ENCODE measurements around the gene STARD13.

Gene STARD13

GRCh38 chr13:33076001-33076992, 209.3 kb downstream of the STARD13 start:
- no peak for TF ChIP-seq CTCF (IDR thresholded peaks at IDR 0.05; ENCODE audit: control insufficient read depth, insufficient read depth, low read depth, low read length, missing control alignments)
- H3K4me3 ChIP-seq (ENCODE audit: control insufficient read depth, low read depth, low read length), result no peak overlapping the region
- DNase-seq (ENCODE audit: low read depth), result no peak

GRCh38 chr13:33073338-33073737, 212.2 kb downstream of the STARD13 start:
- TF ChIP-seq CTCF (IDR thresholded peaks at IDR 0.05; ENCODE audit: control insufficient read depth, insufficient read depth, low read depth, low read length, missing control alignments), result no peak
- H3K4me3 ChIP-seq (ENCODE audit: control insufficient read depth, low read depth, low read length), result no peak overlapping the region
- no peak for DNase-seq (ENCODE audit: low read depth)

GRCh38 chr13:33072759-33073158, 212.8 kb downstream of the STARD13 start:
- no peak for TF ChIP-seq CTCF (IDR thresholded peaks at IDR 0.05; ENCODE audit: control insufficient read depth, insufficient read depth, low read depth, low read length, missing control alignments)
- no peak overlapping the region for H3K4me3 ChIP-seq (ENCODE audit: control insufficient read depth, low read depth, low read length)
- DNase-seq (ENCODE audit: low read depth), result no peak

GRCh38 chr13:33072282-33072681, 213.3 kb downstream of the STARD13 start:
- TF ChIP-seq CTCF (IDR thresholded peaks at IDR 0.05; ENCODE audit: control insufficient read depth, insufficient read depth, low read depth, low read length, missing control alignments), result no peak
- H3K4me3 ChIP-seq (ENCODE audit: control insufficient read depth, low read depth, low read length), result no peak overlapping the region

GRCh38 chr13:33070713-33071112, 214.8 kb downstream of the STARD13 start:
- TF ChIP-seq CTCF (IDR thresholded peaks at IDR 0.05; ENCODE audit: control insufficient read depth, insufficient read depth, low read depth, low read length, missing control alignments), result no peak
- DNase-seq (ENCODE audit: low read depth), result no peak

More at GRCh38 chr13:33072282-33072681, 213.3 kb downstream of the STARD13 start:
- DNase-seq (ENCODE audit: low read depth), result no peak

GRCh38 chr13:33069365-33069764, 216.2 kb downstream of the STARD13 start:
- DNase-seq (ENCODE audit: low read depth), result no peak
- no peak for TF ChIP-seq CTCF (IDR thresholded peaks at IDR 0.05; ENCODE audit: control insufficient read depth, insufficient read depth, low read depth, low read length, missing control alignments)
- H3K4me3 ChIP-seq (ENCODE audit: control insufficient read depth, low read depth, low read length), result no peak overlapping the region

More at GRCh38 chr13:33070713-33071112, 214.8 kb downstream of the STARD13 start:
- no peak overlapping the region for H3K4me3 ChIP-seq (ENCODE audit: control insufficient read depth, low read depth, low read length)
